HG02938 (cell line): ENCODE data around the gene RXYLT1.
"Not testable (repeated sequence)": the region's sequence is repeated elsewhere in the genome, so short reads cannot be mapped to it uniquely, and the experiment has no call there.

Experiments used
- ATAC-seq: cut with Tn5 transposase; IDR thresholded peaks from one replicate; pipeline ENCODE4 v1.9.1; 2021; ENCODE audit warnings: mild to moderate bottlenecking, moderate library complexity; ENCODE audit not compliant: unreplicated experiment

The RXYLT1 gene

GRCh38 chr12:63779498-63780481 is at the start of gene RXYLT1:
RXYLT1 (plus strand) TSS chr12:63779909; CDS start chr12:63779961, 52 bp downstream.
- ATAC-seq, result peak; percentile 88

- not testable (repeated sequence) for ATAC-seq
Observed at GRCh38 chr12:63732779-63733178, 46.9 kb upstream of the RXYLT1 start.

DNA sequence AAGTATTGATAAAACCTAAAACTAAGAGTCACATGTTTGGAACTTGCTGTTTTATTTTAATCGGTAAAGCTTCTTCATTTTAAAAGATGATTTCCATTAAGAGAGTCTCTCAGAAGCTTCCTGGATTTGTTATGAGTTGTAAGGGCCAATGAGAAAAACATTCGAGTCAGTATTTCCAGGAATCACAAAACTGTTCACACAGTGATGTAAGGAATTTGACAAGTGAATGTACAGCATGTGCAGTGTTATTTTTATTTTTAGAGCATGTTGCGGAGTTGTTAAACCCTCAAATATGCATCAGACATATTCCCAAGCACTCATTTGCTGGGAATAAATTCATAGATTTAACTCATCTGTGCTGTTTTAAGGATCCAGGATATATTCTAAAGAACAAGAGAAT is 46.1 kb upstream of the RXYLT1 start:
- not testable (repeated sequence) for ATAC-seq

- not testable (repeated sequence) for ATAC-seq
Observed at GRCh38 chr12:63740551-63740950, 39.2 kb upstream of the RXYLT1 start.

DNA sequence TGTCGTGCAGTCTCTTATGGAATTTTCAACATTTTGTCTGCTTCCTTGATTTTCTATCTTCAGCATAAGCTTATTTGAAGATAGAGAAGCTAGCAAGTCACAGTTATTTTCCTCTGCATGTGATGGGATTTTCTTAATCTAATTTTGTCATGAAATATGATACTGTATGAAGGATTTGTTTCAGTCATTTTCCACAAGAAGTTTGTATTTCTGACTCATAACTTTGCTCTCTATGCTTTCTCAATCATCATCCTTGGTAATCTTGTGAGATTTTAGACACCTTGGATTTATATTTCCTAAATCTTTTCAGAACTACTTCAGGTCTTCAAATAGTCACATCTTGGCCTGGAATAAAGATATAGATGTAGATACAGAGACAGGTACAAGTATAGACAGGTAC is 38.3 kb upstream of the RXYLT1 start:
- not testable (repeated sequence) for ATAC-seq

- ATAC-seq, result not testable (repeated sequence)
Observed at GRCh38 chr12:63744110-63744509, 35.6 kb upstream of the RXYLT1 start.

GRCh38 chr12:63746470-63746869 is 33.2 kb upstream of the RXYLT1 start:
- not testable (repeated sequence) for ATAC-seq

DNA sequence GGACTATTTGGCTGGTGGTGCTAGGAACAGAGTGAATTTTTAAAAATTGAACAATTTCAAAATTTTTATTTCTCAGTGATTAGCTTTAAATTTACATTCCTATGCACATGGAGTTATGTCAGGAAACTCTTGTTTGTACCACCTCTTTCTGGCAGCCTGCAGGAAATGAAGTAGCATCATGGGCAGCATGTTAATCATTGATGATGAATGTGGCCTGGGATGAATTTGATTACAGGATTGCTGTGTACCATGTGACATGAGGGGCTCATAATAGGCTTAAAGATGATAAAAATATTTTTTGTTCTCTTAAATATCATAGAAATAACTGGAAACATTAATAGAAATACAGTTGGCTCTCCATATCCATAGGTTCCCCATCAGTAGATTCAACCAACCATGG is 32.6 kb upstream of the RXYLT1 start:
- not testable (repeated sequence) for ATAC-seq

DNA sequence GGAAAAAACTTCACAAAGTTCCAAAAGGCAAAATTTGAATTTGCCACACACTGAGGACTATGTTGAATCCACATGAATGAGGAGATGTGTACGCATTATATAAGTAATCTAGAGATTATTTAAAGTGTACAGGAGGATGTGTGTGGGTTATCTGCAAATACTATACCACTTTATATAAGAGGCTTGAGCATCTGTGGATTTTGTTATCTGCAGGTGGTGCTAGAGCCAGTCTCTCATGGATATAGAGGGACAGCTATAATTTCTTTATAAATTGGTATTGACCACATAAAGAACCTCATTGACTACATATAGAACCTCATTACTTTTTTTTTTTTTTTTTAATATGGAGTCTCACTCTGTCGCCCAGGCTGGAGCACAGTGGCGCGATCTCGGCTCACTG is 32.2 kb upstream of the RXYLT1 start:
- no peak for ATAC-seq

- peak; percentile 50 for ATAC-seq
Observed at GRCh38 chr12:63752283-63752682, 27.4 kb upstream of the RXYLT1 start.

DNA sequence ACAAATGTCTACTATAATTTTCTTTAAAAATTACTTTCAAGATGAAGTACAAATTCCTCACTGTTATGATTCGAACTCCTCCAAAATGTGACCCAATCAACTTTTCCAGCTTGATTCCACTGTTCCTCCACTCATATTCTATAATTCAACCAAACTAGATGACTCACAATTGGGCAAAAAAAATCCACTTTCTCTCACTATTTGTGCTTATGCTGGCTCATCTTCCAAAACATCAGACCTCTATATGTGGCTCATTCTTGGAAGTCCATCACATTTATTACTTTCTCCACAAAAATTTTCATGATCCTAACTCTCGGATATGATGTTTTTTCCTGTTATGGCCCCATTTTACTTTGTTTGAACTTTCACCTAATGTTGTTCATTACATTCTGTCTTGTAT is 26.9 kb upstream of the RXYLT1 start:
- no peak for ATAC-seq

DNA sequence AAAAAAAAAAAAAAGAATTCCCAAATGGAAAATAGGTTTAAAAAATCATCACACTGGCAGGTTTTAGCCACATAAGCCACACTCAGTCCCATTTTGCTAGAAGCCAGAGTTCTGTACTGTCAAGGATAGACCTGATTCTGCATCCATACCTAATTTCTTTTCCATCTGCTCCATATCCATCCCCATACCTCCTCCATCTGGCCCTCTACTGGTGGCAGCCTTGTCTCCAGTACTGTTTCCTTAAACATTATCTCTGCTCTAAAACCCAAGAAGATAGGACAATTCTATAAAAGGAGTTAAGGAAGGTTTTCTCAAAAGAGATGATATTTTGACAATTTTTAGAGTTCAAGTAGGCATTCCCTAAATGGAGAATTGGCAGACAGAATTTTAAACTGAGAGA is 26.0 kb upstream of the RXYLT1 start:
- ATAC-seq, result no peak

- no peak for ATAC-seq
Observed at GRCh38 chr12:63764481-63764880, 15.2 kb upstream of the RXYLT1 start.

DNA sequence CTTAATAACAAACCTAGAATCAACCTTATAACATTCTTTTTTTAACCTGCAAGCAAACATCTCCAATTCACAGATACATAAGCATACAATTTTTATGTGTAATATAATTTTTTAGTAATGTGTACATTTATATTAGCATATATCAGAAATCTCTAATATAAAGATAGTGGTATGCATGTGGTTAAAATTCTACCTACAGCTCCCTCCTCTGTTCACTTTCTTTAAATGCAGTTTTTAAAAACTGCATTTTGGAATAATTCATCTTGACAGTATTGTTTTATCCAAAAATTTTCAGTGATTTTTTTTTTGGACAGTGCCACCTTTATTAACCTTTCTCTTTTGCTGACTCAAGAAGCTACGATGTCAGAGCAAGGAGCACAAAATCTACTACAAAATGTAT is 13.2 kb upstream of the RXYLT1 start:
- ATAC-seq, result no peak

DNA sequence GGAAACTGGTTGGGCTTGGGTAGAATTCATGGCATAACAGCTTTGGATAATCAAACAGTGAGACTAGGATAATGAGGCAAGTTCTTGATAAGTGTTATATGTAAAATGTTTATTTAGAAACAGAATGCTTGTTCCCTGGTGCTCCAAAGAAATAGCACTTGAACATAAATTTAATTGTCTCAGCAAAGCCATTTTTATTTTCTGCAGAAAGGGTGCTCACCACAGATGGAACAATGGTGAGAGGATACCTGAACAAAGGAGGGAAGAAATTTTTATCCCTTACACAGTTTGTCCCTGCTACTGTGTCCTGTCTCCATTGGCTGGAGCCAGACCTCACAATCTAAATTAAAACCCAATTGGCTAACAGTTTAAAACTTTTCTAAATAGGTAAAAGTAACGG is 9.3 kb upstream of the RXYLT1 start:
- no peak for ATAC-seq

- ATAC-seq, result no peak
Observed at GRCh38 chr12:63777340-63777739, 2.4 kb upstream of the RXYLT1 start.

- ATAC-seq, result no peak
Observed at GRCh38 chr12:63782466-63782865, 2.8 kb downstream of the RXYLT1 start.

DNA sequence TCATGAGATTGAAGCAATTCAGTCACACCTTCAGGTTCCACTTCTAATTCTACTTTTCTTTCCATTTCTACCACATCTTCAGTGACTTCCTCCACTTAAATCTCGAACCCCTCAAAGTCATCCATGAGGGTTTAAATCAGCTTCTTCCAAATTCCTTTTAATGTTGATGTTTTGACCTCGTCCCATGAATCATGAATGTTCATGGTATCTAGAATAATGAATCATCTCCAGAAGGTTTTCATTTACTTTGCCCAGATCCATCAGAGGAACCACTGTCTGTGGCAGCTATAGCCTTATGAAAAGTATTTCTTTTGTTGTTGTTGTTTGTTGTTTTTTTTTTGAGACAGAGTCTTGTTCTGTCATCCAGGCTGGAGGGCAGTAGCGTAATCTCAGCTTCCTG is 7.6 kb downstream of the RXYLT1 start:
- no peak for ATAC-seq

DNA sequence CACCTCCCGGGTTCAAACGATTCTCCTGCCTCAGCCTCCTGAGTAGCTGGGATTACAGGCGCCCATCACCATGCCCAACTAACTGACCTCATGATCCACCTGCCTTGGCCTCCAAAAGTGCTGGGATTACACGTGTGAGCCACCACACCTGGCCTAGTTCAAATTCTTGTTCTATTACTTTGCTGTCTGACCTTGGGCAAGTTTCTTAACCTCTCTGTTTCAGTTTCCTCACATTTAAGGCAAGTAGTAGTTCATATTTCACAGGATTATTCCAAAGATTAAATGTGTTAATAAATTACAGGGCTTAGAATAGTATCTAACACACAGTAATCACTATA is 10.9 kb downstream of the RXYLT1 start:
- no peak for ATAC-seq

DNA sequence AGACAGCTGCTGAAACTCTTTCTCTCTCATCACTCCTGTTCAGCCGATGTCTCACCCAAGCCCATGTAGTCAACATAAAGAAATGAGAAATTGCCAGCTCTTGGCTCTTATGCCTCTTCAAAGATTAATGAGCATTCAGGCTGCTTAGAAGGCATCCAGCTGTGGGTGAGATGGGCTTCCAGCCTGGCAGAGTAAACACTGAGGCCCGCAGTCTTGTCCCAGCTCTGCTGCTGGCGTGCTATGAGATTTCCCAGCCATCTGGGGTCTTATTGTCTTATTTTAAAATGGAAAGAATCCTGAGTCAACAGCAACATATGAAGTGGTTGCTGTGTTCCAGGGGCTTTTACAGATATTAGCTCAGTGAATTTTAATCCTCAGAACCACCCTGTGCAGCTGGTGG is 12.6 kb downstream of the RXYLT1 start:
- ATAC-seq, result no peak

DNA sequence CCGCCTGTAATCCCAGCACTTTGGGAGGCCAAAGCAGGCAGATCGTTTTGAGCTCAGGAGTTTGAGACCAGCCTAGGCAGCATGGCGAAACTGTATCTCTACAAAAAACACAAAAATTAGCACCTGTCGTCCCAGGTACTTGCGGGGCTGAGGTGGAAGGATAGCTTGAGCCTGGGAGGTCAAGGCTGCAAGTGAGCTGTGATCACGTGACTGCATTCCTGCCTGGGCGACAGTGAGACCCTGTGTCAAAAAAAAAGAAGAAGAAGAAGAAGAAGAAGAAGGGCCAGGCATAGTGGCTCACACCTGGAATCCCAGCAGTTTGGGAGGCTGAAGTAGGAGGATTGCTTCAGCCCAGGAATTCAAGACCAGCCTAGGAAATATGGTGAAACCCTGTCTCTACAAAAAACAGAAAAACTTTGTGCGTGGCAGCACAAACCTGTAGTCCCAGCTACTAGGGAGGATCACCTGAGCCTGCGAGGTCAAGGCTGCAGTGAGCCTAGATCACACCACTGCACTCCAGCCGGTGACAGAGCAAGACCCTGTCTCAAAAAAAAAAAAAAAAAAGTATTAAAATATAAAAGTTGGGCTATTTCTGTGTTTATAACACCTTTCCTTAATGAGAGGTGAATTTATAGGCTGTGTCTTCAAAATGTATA is 15.5 kb downstream of the RXYLT1 start:
- ATAC-seq, result no peak

DNA sequence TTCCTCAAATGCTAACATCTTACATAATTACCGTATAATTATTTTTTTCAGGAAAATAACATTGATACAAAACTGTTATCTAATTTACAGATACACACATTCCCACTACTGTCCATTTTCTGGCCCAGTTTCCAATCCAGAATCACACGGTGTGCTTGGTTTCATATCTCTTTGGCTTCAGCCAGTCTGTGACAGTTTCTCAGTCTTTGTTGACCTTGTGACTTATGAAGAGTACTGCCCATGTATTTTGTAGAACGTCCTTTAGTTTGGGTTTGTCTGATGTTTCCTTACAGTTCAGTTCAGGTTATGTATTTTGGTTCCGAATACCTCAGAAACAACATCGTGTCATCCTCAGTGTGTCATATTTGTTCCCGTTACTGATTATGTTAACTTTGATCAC is 16.2 kb downstream of the RXYLT1 start:
- no peak for ATAC-seq
